HG03457 (cell line): ENCODE results near the gene RTF2.

Experiments
- ATAC-seq: cut with Tn5 transposase; IDR thresholded peaks from one replicate; pipeline ENCODE4 v1.9.1; 2021; ENCODE audit warnings: moderate number of reproducible peaks; ENCODE audit not compliant: unreplicated experiment

The RTF2 gene

GRCh38 chr20:56437196-56437960 lies 31.0 kb upstream of the RTF2 start:
- no peak for ATAC-seq

DNA sequence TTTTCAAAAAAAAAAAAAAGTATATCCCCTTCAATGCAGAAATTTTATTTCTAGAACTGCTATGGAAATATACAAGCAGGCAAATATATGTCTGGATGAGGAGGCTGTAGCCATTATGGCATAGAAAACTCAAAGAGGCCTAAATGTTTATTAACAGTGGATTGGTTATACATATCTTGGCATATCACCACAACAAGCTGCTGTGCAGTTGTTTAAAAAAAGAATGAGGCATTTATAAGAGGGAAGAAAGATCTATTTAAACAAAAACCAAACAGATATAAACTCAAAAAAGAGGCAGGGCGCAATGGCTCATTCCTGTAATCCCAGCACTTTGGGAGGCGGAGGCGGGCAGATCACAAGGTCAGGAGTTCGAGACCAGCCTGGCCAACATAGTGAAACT lies 30.1 kb upstream of the RTF2 start:
- ATAC-seq: no peak

GRCh38 chr20:56439771-56440291 lies 28.6 kb upstream of the RTF2 start:
- ATAC-seq: no peak

- ATAC-seq: peak; percentile 66
These were observed 27.9 kb upstream of the RTF2 start for GRCh38 chr20:56440346-56441007.

DNA sequence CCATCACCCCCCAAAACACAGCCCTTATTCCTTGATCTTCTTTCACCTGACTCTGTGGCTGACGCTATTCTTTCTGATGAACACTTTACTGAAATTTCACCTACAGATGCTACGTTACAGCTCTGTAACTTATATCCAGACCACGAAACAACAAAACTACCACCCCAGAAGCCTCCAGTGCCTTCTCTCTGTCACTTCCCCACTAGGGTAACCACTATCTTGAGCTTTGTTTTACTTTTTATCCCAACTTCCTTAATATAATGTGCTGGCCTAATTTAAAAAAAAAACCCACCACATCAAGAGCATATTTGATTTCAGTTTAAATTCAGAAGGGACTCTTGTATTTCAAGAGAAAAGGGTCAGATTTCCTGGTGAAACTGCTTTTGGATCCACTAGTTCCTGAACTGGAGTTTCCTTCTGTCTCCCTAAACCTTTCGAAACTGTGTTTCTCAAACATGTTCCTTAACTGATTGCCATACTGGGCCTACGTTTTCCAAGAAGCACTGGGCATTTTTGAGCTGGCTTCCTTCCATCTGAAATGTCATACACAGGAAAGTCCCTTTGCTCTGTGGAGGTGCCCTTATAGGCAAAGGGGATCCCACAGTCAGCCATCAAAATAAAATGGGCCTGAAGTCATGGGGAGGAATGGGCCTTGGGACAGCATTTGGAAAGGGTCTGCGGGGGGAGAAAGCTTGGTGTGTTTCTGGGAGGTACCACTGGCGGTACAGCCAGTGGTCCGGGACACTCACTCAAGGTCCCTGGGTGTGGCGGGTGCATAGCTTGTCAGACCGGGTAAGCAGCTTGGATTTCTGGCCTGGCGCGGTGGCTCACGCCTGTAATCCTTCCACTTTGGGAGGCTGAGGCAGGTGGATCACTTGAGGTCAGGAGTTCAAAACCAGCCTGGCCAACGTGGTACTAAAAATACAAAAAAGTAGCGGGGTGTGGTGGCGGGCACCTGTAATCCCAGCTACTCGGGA lies 25.8 kb upstream of the RTF2 start:
- no peak for ATAC-seq

GRCh38 chr20:56443654-56444540 lies 24.5 kb upstream of the RTF2 start:
- no peak for ATAC-seq

GRCh38 chr20:56445130-56445529 lies 23.3 kb upstream of the RTF2 start:
- ATAC-seq: no peak

- no peak for ATAC-seq
These were observed 22.9 kb upstream of the RTF2 start for GRCh38 chr20:56445540-56445939.

GRCh38 chr20:56447227-56447626 lies 21.2 kb upstream of the RTF2 start:
- no peak for ATAC-seq

- no peak for ATAC-seq
These were observed 19.0 kb upstream of the RTF2 start for GRCh38 chr20:56449459-56449858.

- ATAC-seq: no peak
These were observed 17.2 kb upstream of the RTF2 start for GRCh38 chr20:56451056-56451765.

DNA sequence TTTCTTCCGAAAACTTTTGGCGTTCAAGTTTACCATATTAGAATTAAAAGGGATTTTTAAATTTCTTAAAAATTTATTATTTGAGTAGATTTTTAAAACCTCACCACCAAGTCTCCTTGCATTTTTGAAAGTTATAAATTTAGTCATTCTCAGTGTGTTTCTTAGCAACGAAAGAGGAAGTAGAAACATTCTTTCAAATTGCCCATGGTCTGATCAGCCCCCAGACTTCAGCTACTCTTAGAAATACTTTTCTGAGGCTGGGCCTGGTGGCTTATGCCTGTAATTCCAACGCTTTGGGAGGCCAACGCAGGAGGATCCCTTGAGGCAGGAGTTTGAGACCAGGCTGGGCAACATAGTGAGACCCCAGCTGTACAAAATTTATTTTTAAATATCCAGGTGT lies 15.1 kb upstream of the RTF2 start:
- peak; percentile 50 for ATAC-seq

DNA sequence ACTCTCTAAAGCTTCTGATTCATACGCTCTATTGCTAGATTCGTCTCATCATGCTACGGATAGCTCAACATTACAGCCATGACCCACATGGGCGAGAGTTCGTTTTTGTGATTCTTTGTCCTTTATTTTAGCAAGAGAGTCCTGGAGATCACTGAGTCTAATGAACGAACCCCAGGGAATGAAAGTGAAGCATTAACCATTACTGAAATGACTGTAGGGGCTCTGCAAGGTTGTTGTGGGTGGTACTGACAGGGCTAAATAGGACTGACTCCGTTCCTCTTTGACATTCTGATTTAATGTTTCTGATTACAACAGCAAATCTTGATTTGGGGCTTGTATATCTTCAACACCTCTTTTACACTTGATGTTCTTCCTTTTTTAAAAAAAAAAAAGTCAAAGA lies 13.7 kb upstream of the RTF2 start:
- ATAC-seq: peak; percentile 87

DNA sequence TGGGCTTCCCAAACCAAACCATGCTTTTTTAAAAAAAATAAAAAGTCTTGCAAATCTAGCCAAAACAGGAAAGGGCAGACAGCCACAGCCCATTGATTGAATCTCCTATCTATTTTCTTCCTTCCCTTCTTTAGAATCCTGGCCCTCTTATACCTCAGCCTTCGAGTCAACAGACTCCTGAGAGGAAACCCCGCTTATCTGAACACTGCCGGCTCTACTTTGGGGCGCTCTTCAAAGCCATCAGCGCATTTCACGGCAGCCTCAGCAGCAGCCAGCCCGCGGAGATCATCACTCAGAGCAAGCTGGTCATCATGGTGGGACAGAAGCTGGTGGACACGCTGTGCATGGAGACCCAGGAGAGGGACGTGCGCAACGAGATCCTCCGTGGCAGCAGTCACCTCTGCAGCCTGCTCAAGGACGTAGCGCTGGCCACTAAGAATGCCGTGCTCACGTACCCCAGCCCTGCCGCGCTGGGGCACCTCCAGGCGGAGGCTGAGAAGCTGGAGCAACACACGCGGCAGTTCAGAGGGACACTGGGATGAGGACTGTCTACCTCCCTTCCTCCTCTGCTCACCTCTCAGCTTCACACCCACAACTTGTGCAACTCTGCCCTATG lies 10.1 kb upstream of the RTF2 start:
- no peak for ATAC-seq

GRCh38 chr20:56460459-56460858 lies 8.0 kb upstream of the RTF2 start:
- no peak for ATAC-seq

GRCh38 chr20:56461576-56461975 lies 6.9 kb upstream of the RTF2 start:
- no peak for ATAC-seq

GRCh38 chr20:56463428-56463827 lies 5.0 kb upstream of the RTF2 start:
- no peak for ATAC-seq

DNA sequence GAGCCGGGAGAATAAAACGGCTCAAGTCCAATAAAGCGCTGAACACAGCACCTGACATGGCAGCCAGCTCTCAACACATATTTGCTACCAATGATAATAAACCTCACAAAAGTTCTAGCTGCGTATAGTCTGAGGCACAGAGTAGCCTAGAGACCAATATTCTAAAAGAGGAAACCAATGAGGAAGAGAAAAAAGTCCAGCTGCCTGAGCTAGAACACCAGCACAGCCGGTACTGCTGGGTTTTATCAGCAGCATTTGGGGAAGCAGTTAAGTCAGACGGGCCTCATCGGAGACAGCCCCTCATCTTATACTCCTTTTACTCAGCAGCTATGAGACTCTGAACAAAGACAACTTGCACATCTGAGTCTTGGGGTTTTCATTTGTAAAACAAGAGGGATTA lies 2.4 kb upstream of the RTF2 start:
- ATAC-seq: no peak

GRCh38 chr20:56467968-56468315 lies 485 bp upstream of the RTF2 start:
- ATAC-seq: no peak
